Embryonic facial prominence (tissue), 1 donor: ENCODE results near the gene FLT1.

Source experiments
- DNase-seq: peaks from one replicate; pipeline ENCODE4 v3.0.0-alpha.2; 2016; ENCODE audit errors: extremely low spot score

FLT1 gene

DNA sequence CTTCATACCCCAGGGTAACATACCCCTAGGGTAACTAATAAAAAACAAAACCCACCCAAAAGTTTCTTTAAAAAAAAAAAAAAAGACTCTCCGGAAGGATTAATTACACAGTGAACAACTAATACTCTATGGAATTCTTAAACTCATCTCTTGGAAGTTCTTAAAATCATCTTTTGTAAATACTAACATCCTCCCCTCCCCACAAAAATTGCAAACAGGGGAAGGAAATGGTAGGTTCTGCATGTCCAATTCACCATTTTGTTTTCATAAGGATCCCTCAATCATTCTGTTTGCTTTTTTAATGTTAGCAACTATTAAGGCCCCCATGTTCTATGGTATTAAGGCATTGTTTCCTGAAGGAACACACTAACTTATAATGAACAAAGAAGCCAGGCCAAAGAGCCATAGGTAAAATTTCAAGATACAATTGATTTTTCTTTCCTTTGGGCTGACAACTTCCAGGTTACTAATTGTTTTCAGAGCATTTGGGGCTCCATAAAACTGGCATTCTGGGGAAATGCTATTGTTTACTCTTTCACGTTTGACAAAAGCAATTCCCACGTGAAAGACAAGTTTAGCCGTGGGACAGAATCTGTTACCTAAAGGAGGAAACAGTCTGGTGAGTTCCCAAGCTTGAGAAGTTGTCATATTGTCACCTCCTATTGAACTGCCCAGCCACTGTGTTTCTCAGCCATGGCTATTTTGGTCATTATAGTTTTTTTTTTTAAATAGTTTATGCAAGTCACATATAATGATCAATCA, 107.0 kb downstream of the FLT1 start:
- no peak for DNase-seq

DNA sequence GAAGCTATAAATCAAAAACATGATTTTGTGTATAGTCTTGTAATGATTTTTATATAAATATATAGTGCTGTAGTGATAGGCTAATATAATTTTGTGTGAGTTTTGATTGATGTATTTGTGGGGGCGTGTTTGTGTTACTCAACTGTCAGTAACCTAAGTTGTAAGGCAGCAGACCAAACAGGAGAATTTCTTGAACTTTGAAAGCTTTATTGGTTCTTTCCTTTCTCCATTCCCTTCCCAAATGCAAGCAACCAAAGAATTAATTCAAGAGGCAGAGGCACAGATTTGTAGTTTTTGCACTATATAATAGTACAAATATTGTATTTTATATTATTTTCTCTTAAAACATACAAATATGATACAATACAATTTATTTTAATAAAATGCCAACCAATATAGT, 109.6 kb downstream of the FLT1 start:
- DNase-seq = no peak

DNA sequence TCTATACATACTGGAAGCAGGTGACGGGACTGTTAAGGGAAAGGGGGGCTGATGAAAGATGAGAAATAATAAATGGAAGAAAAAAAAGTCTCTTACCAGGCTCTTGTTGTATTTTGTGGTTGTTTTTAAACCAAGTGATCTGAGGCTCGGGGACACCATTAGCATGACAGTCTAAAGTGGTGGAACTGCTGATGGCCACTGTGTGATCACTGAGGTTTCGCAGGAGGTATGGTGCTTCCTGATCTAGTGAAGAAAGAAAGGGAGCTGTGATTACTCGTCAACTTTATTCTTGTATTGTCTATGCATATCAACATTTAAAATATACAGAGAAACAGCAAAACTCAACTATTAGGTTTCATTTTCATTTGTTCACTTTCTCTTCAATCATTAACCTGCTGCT, 110.1 kb downstream of the FLT1 start:
- DNase-seq = no peak

DNA sequence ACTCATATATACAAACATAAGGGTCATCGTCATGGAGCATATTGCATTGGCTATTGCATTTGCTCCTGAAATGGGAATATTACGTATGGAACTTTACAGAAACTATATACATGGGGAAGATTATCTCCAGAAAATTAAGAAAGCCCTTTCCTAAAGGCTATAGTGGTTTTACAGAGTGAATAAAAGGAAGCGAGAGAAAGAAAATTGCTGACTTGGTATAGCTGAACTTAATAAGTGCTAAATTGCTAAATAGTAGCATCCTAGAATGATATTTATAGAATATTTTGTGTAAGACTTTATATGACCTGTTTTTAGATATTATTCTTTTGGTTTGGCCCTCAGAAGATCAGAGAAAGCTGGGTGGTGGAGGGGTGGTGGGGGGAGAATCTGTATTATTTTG, 114.6 kb downstream of the FLT1 start:
- DNase-seq = no peak

DNA sequence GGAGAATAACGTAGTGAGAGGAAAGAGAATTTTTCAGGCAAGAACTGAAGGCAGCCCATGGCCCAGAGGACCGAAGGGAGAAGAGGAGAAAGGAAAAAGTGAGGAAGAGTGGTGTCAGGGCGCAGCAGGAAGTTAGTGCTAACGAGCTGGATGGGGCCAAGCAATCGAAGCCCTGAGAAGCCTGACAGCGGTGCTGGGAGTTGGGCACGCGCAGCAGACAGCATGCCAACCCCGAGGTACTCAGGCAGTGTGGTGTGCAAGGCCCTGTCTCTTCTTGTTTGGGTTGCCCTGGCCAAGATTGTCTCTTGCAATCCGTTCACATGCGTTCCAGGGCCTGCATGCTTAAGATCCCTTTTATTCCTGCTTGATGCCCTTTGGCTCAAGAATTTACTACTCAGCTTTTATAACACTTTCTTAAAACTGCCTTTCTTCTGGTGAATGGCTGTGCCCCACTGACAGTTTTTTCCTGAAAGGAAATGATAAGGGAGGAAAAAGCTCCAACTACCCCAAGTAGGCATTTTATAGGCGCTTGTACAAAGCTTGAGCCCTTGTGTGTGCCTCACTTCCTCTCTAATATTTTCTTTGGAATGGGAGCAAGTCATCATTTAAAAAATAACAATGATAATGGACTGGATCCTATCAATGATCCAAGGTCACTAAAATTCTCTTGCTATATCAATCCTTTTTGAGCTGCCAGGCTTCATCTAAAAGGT, 115.4 kb downstream of the FLT1 start:
- no peak for DNase-seq

DNA sequence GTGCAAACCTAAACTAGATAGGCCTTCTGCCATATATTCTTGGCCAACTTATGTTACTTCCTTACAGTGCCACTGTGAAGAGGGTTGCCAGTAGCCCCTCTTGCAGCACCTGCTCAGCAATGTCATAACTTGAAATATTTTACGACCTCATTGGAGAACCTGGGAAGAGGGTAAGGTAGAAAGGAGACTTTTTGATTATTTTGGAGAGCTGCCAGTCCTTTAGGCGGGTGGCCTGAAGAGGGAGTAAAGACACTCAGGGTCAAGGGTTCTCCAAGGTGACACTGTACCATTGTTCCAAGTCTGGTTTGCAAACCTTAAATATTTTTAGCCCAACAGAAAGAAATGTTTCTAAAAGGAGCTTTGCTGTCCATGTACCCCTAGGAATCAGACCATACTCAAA, 118.3 kb downstream of the FLT1 start:
- DNase-seq = no peak

DNA sequence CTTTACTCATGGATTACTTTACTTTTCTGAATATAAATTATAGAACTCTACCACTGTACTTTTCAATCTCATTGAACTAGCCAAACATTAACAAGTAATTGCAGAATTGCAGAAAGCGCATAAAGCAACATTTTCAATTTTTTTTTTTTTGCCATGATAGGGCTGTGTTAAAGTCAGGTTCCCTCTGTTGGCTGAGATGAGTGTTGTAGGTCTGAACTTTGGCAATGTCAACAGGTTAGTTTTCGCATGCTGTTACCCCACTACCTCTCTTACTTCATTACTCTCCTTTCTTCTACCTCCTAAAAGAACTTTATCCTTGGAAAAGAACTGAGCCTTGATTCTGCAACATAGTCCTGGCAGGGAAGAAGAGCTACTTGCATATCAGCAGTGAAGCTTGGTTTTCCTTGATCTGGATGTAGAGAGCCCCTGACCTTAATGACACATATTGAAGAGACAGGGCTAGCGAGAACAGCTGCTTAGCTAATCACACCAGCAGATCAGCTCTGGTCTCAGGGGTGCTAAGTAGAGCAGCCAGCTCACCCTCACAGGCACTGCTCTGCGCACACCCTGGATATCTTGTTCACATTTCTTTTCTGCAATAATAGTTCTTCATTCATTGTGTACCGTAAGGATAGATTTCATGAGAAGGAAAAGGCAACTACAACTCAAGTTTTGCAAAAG, 119.5 kb downstream of the FLT1 start:
- no peak for DNase-seq

DNA sequence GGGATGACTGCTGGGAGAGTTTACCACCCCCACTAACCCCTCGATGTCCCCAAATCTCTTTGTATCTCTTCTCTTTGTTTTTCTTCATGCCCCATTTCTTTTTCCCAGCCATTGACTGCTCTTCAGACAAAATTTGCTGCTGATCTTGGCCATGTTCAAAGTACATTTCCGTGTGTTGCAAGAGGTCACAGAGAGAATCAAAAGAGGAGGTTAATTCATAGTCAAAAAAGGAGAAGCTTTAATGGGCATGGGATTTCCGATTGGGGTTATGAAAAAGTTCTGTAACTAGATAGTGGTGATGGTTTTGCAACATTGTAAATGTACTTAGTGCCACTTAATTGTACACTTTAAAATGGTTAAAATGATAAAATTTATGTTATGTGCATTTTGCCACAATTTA, 121.1 kb downstream of the FLT1 start:
- no peak for DNase-seq

DNA sequence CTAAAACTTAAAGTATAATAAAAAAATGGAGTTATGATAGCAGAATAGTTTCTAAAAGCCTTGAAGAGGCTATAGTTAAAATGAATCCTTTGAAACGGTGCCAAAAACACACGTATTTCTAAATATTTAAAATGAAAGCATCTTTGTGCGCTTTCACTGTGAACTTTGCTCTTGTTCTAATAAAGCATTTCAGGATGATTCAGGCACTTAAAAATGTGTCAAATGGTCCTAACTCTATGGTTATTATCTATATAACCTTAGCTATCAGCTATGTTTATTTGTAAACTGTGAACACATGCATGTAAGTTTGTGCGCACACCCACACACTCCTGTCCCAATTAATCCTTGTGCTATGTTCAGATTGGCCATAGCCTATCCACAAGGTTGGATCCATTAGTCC, 124.5 kb downstream of the FLT1 start:
- DNase-seq = no peak

DNA sequence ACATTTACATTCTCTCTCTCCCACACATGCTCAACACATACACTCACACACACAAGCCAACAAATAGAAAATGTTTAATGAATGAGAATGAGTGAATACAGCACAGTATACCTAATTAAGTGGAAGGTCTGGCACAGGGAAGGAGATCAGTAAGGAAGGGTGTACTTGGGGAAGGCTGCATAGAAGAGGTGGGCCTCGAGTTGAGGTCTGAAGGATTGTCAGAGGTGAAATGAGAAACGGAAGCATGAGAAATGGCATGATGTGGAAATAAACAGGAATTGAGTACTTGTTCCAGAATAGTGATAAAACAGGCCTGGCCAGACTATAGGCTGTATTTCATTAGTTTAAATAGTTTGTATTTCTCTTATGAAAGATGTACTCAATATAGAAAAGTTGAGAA, 136.2 kb downstream of the FLT1 start:
- DNase-seq = no peak

DNA sequence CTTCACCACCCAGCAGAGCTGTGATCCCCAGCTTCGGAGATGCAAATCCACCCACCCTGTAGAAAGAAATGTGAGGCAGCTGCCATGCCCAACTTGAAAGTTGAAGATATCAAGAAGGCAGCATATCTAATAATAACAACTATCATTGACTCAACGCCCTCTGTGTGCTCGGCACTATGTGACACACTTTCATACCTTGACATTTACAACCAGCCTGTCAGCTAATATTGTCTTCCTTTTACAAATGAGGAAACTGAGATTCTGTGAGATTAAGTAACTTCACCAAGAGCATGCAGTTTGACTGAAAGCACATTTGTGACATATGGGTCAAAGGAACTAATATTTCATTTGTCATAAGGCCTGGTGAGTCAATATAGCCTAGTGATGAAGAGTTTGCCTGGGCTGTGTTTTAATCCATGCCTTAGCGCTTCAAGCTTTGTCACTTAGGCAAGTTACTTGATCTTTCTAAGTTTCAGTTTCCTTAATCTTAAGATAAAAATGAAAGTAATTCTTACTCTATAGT, 137.0 kb downstream of the FLT1 start:
- DNase-seq = no peak

DNA sequence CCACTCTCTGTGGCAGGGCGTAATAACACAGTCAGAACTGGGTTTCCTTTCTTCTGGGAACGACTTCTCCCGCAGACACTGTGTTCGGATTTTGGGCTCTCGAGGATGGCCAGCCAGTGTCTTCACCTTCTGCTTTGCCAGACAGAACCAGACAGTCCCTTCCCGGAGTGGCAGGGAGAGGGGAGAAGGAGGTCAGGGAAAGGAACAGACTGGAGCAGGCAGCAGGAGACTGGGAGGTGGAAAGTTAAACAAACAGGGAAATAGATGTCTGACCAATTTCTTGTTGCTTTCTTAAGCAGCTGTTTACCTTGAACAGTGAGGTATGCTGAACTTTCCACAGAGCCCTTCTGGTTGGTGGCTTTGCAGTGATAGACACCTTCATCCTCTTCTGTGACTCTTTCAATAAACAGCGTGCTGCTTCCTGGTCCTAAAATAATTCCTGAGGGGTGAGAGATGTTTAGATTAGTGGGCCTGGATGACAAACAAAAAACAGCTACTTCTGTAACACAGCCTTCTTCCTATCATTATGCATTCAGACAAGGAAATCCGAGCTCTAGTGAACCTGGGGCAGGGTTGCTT, 137.6 kb downstream of the FLT1 start:
- no peak for DNase-seq

DNA sequence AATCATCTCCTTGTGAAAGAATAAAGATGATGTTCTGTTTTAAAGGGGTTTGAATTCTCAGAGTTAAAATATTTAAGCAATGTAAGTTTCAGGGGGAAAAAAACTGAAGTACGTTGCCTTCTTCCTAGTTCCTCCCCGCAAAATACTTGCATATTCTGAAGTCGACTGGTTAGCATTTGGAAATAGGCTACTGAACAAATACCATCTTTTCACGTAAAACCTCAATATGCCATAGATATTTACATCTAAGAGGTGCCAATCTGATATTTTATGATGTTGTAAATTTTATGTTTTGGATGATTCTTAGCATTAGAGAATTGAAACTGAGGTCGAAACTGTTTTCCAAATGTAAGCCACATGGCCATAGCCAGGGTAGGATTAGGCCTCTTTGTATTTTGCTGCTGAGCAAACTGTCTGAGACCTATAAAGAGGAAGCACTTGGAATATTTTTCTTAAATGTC, 138.3 kb downstream of the FLT1 start:
- no peak for DNase-seq

DNA sequence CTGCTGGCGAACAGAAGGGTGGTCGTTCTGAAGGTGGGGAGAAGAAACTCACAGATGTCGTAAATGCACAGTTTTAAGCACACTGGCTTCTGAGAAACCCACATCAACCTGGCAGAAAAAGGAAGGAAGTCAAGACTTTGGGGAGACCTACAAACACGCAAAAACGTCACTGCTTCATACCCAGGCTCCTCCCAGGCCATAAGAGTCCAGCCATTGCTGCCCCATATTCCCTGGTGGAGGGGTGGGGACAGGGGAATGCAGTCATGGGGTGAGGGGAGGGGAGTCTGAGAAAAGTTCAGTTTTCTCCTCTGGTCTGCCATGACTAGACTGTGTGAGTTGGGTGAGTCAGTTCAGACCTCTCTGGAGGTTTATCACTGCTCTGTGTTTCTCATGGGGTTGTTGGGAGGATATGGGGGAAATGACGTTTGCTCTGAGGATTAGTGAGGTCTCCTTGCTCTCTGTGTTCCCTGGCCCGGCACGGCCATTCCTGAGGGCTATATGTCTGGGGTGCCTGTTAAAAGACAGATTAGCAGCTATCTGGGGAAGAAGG, 139.0 kb downstream of the FLT1 start:
- no peak for DNase-seq

DNA sequence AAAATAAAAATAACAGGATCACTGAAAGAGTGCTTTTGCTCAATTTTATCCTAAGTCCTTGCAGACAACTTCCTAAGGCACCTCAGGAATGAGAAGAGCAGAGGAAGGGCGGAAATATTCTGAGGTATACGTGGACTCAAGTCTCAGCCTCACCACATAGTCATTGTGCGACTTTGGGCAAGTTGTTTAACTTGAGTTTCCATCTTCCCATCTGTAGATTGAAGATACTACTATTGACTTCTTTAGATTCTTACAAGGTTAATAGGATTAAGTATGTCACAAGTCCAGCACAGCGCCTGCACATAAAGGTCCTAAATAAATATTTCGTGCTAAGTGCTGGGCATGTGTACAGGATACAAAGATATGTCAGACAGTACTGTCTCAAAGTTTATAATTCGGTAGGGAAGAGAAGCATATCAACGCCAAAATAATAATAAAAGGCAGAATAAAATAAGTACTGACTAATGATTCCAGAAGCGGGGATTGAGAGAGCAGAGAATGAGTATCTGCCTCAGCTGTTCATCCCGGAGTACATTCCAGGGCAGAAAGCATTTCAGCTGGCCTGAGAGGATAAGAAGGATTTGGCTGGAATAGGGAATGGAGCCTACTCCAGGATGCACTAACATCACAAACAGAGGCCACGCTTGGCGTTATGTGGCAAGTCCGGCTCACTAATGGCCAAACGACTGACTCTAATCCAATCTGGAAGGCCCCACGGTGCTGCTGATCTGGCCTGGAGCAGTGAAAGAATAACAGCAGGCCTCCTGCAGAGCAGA, 139.7 kb downstream of the FLT1 start:
- no peak for DNase-seq

DNA sequence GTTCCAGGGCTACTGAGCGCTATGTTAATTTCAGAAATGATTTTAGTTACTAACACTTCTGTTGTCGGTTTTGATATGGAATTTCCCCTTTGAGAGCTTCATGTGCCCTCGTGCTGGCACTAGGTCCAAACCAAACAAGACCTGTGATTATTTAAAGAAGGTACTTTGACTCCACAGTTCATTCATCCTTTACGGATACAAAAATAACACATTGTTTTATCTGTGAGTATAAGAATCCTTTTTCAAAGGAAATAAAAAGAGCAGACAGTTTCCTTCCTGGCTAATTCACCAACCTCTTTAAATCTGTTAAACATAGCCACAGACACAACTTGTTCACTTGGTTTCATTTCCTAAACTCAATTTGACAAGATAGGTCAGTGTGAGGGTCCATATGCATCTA, 141.2 kb downstream of the FLT1 start:
- DNase-seq = no peak

DNA sequence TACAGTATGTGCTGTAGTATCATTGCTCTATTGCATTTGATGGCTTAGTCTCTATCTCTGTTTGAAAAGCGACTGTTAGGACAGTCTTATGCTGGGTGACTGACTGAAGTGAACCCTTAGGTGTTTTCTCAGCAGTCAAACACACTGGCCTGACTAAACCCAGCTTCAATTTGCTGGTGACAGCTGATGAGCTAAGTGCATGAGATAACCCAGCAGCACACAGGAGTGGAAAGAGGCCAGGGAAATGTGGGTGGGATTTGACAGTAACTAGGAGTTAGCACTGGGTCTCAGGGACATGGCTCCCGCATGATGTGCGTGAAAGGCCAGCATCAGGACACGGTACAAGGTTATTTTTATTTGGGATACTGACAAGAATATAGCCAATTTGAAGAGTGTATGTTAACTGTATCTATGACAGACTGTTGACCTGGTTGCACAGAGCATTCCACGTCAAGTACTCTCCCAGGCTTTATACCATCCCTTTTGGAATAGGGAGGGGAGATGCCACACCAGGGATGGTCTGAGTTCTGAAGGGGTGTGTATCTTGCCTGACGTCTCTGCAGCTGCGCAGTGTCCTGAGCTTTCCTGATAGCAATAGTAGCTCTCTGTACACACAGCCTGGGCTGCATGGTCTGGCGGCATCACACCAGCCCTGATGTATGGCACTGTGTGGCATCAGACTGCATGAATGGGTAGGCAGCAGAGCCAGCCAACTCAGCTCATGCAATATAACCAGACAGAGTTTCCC, 144.8 kb downstream of the FLT1 start:
- DNase-seq = no peak

DNA sequence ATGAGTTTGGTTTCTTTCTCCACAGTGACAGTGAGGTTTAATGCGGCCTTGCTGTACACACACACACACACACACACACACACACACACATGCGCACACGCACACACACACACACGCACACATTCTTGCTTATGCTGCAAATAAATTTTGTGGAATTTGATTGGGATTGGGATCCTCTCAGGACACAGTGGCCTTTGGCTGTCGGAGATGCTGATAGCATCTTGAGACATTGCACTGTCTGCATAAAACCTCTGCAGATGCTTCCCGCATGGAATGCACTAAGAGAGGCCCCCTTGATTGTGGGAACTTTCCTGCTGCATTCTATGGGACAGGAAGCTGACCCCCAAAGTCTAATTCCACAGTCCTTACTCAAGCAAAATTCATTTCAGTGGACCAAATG, 145.6 kb downstream of the FLT1 start:
- DNase-seq = no peak

DNA sequence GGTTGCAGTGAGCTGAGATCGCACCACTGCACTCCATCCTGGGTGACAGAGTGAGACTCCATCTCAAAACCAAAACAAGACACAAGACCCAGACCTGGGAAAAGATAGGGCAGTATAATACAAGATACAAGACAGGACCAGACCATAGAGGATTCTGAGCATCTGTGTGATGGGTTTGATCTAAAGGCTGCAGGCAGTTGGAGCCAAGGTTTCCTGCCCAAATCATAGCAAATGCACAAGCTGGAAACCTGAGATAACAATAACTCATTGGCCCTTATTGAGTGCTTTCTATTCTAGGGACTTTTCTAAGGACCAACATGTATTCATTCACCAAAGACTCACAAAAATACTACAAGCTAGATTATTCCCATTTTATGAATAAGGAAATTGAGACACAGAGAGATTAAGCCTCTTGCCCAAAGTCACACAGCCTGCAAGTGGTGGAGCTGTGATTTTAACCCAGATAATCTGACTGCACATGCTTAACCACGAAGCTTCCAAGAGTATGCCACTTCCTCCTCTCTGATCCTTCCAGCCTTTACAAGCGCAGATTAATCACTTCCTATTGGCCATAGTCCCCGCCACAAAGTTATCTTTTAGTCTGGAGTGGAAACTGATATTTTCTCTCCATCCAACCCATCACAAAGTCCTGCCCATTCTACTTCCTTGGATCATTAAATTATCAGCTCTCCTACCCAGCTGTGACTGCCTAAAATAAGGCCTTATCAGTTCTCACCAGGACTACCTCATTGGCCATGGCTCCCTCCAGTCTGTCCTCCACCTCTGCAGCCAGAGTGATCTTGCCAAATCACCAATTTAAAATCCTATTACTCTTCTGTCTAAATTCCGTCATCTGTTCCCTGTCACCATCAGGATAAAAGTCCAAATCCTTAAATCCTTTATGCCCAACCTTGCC, 147.2 kb downstream of the FLT1 start:
- no peak for DNase-seq
